ENCODE measurements around the gene NEK6.

DNA sequence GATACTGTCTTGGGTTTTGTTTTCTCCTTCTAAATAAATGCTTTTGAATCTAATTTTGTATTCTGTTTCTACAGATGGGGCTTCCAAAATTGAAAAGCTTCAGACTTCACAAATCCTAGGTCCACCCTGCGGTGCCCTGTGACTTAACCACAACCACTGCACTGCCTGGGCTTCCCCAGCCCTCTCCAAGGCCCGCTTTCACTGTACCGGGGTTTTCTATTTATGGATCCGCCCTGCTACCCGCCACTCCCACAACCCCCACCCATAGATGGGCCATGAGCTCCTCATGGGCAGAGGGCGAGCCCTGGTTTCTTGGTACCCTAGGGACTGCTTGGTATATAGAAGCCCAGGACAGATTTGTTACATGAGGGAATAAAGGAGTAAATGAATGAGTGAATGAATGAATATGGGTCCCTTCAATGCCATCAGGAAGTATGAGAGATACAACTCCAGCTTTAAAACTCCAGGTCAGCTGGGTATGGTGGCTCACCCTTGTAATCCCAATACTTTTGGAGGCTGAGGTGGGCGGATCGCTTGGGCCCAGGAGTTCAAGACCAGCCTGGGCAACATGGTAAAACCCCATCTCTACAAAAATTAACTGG is 39.8 kb upstream of the NEK6 start:
- TF ChIP-seq POLR2AphosphoS5 (IDR thresholded peaks at IDR 0.05) (no peak), POLR2A (IDR thresholded peaks at IDR 0.05) (no peak), EP300 (IDR thresholded peaks at IDR 0.05) (no peak)
- TF ChIP-seq, protein P1, sequence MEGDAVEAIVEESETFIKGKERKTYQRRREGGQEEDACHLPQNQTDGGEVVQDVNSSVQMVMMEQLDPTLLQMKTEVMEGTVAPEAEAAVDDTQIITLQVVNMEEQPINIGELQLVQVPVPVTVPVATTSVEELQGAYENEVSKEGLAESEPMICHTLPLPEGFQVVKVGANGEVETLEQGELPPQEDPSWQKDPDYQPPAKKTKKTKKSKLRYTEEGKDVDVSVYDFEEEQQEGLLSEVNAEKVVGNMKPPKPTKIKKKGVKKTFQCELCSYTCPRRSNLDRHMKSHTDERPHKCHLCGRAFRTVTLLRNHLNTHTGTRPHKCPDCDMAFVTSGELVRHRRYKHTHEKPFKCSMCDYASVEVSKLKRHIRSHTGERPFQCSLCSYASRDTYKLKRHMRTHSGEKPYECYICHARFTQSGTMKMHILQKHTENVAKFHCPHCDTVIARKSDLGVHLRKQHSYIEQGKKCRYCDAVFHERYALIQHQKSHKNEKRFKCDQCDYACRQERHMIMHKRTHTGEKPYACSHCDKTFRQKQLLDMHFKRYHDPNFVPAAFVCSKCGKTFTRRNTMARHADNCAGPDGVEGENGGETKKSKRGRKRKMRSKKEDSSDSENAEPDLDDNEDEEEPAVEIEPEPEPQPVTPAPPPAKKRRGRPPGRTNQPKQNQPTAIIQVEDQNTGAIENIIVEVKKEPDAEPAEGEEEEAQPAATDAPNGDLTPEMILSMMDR (IDR thresholded peaks at IDR 0.05): no peak

All from upper lobe of left lung (tissue), 4 donors.